Measurements from ENCODE around the gene OCIAD2.

DNA sequence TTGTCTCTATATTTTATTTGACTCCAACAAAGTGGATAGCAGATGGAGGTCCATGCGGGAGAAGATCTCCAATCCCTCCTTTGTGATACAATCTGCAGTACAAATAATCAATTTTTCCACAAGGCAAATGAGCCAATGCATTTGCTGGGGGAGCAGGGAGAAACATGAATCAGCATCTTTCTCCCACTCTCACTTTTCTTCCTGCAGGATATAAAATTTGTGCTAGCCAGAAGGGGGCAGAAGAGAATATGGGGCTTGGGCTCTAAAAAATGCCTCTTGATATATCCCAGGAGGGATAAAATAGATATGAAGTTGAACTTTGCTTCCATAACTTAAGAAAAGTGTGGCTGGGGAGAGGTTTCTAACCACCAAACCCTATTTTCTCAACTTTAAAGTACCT, 41.2 kb upstream of the OCIAD2 start:
- TF ChIP-seq POLR2A (IDR thresholded peaks at IDR 0.05; ENCODE audit: extremely low read depth, insufficient read length) (no peak), MAX (IDR thresholded peaks at IDR 0.05; ENCODE audit: low read depth, low read length) (no peak), MYC (IDR thresholded peaks at IDR 0.05; ENCODE audit: low read depth, low read length) (no peak)
- TF ChIP-seq, protein P1, sequence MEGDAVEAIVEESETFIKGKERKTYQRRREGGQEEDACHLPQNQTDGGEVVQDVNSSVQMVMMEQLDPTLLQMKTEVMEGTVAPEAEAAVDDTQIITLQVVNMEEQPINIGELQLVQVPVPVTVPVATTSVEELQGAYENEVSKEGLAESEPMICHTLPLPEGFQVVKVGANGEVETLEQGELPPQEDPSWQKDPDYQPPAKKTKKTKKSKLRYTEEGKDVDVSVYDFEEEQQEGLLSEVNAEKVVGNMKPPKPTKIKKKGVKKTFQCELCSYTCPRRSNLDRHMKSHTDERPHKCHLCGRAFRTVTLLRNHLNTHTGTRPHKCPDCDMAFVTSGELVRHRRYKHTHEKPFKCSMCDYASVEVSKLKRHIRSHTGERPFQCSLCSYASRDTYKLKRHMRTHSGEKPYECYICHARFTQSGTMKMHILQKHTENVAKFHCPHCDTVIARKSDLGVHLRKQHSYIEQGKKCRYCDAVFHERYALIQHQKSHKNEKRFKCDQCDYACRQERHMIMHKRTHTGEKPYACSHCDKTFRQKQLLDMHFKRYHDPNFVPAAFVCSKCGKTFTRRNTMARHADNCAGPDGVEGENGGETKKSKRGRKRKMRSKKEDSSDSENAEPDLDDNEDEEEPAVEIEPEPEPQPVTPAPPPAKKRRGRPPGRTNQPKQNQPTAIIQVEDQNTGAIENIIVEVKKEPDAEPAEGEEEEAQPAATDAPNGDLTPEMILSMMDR (IDR thresholded peaks at IDR 0.05; ENCODE audit: low read depth, low read length): peak; percentile 19

Measured in NB4 (cell line).